Activated naive CD4-positive, alpha-beta T cell treated with anti-CD3 and anti-CD28 coated beads for 36 hours (primary cell): Measurements from ENCODE around the gene PLEKHM3. TPM values are rescaled to one million over a fixed set of nuclear protein-coding genes. Genes with fewer than 3 reads are reported as not detected.

Source experiments
- CTCF ChIA-PET: fragments of 350-600 bp; sonication (Branson Sonifier 250); formaldehyde crosslinking; loops from one replicate; lab custom pipeline; 2021; ENCODE audit warnings: antibody characterized with exemption; lab: Charles Lee
- DNase-seq: peaks from one replicate; pipeline ENCODE4 v3.0.0-alpha.2; 2020
- H3K27ac Mint-ChIP-seq: one replicate; pipeline ENCODE4 v1.8.0; 2021; ENCODE audit warnings: mild to moderate bottlenecking, mixed read lengths
- H3K27me3 Mint-ChIP-seq: one replicate; pipeline ENCODE4 v1.8.0; 2021; ENCODE audit warnings: low read depth, mixed read lengths
- H3K36me3 Mint-ChIP-seq: one replicate; pipeline ENCODE4 v1.8.0; 2021; ENCODE audit warnings: low read depth, mixed read lengths
- H3K4me1 Mint-ChIP-seq: one replicate; pipeline ENCODE4 v1.8.0; 2021; ENCODE audit warnings: low read depth, mixed read lengths
- H3K4me3 Mint-ChIP-seq: one replicate; pipeline ENCODE4 v1.8.0; 2021; ENCODE audit warnings: mild to moderate bottlenecking, moderate library complexity, mixed read lengths
- H3K9me3 Mint-ChIP-seq: one replicate; pipeline ENCODE4 v1.8.0; 2021; ENCODE audit warnings: mixed read lengths
- intact Hi-C: fragments of 100-400 bp; cut with micrococcal nuclease; formaldehyde crosslinking; loops from one replicate; pipeline ENCODE4 v1.15.1; 2023
- total RNA-seq, 2 experiments: library from RNA; stranded (reverse); gene quantifications; one replicate each; pipeline ENCODE4 v1.2.3, GENCODE V29; 2021

The PLEKHM3 gene
- total RNA-seq, 2 experiments from 2014 or later = 6.5 to 7.0 TPM

DNA sequence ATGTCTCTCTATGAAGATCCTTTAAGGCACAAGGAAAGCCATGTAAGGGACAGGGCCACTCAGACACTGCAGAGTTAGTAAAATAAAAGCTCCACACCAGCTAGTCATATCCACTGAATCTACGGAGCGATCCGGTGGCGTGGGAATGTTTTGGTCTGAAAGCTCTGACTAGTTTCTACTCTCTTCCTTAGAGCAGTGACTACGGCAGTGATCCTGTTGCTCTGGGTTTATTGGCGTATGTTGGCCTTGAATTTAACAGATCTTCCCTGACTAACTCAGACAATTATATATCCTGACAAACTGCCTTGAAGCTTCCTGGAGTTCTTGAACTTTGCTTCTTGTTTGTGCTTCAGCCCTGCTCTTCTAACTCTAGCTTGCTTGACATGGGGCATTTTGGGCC lies 140.3 kb downstream of the PLEKHM3 start:
- intact Hi-C loops = no loop called here
- Mint-ChIP-seq H3K4me3 (no peak overlapping the region), H3K36me3 (peaks cover 3% of the 10 kb centered on the region), H3K27ac (no peak overlapping the region), H3K27me3 (no peaks in the 10 kb centered on the region), H3K9me3 (no peaks in the 10 kb centered on the region), H3K4me1 (no peaks in the 10 kb centered on the region)
- CTCF ChIA-PET = no interaction called here
- DNase-seq = no peak

- intact Hi-C loops = no loop called here
- DNase-seq = no peak
- Mint-ChIP-seq H3K36me3 (peaks cover 3% of the 10 kb centered on the region), H3K4me3 (no peak overlapping the region), H3K4me1 (no peaks in the 10 kb centered on the region), H3K27ac (no peak overlapping the region), H3K27me3 (no peaks in the 10 kb centered on the region), H3K9me3 (no peaks in the 10 kb centered on the region)
- CTCF ChIA-PET = no interaction called here
Measured at GRCh38 chr2:207884127-207884526, 141.2 kb downstream of the PLEKHM3 start.

DNA sequence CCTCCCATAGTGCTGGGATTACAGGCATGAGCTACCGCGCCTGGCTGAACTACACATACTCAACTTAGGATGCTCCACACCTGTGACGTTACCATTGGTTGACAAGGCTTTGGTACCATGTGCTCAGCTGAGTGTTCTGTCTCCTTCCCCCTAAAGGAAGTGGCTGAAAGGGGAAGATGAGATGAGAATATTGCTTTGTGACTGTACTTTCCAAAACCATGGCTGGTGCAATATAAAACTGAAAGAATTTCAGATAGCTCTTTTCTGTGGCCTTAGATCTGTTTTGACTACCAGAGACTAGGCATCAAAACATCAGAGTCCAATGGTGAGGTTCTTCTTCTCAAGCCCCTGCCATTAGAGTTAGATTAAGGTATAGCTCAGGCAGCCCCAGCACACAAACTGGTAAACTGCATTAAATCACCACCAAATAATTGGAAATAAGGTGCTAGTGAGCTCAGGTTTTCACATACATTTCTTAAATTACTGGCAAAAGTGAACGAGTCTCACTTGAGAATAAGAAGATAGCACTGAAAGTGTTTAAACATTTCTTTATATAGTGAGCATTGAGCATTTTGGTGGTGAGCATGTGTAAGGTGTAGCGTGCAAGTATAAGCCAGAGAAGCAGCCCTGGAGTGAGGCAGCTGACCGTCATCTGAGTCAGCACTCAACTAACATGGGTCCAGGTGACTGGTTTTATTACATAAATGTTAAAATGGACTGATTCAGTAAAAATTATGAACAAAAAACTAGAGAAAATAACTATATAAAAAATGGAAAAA lies 142.1 kb downstream of the PLEKHM3 start:
- Mint-ChIP-seq H3K36me3 (peaks cover 3% of the 10 kb centered on the region), H3K27ac (no peak overlapping the region)
- CTCF ChIA-PET = interaction anchor here (0.5 to 1.0 kb wide), 2 partner anchors 191 to 1936 kb away, joined by 3 read pairs; no protein-coding TSS in a partner anchor

DNA sequence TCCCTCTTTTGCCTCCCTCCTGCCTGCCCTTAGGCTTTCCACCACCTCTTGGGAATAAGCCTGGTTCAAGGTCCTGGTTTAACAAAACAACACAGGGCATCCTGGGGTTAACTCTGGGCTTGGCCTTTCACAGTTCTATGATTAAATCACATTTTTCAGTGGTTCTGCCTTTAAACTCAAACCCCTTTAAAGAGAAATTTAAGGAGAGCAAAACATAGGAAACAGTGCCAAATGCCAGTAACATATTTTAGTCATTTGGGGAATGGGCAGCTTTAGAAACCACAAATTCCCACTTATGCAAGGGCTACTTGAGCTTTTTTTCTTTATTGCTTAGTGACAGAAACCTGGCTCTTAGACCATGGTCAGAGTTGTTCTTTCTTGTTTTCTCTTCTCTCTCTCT lies 143.4 kb downstream of the PLEKHM3 start:
- Mint-ChIP-seq H3K27ac (no peak overlapping the region), H3K9me3 (no peaks in the 10 kb centered on the region), H3K36me3 (peaks cover 2% of the 10 kb centered on the region), H3K4me1 (no peaks in the 10 kb centered on the region), H3K27me3 (no peaks in the 10 kb centered on the region), H3K4me3 (no peak overlapping the region)
- intact Hi-C loops = no loop called here
- CTCF ChIA-PET = interaction anchor here (0.6 kb wide), 1 partner anchor 256 kb away, joined by 3 read pairs; no protein-coding TSS in a partner anchor
- DNase-seq = no peak

More for the DNA sequence above, 142.1 kb downstream of the PLEKHM3 start:
- H3K9me3 Mint-ChIP-seq = no peaks in the 10 kb centered on the region
- intact Hi-C loops = no loop called here
- H3K27me3 Mint-ChIP-seq = no peaks in the 10 kb centered on the region
- H3K4me3 Mint-ChIP-seq = no peak overlapping the region
- DNase-seq = no peak
- H3K4me1 Mint-ChIP-seq = no peaks in the 10 kb centered on the region

- CTCF ChIA-PET = interaction anchor here (1.3 kb wide), 1 partner anchor 11 kb away, joined by 3 read pairs; no protein-coding TSS in a partner anchor
- Mint-ChIP-seq H3K27me3 (no peaks in the 10 kb centered on the region), H3K27ac (no peak overlapping the region), H3K9me3 (no peaks in the 10 kb centered on the region), H3K4me1 (no peaks in the 10 kb centered on the region), H3K36me3 (peaks cover 2% of the 10 kb centered on the region), H3K4me3 (no peak overlapping the region)
- DNase-seq = no peak
- intact Hi-C loops = no loop called here
Measured at GRCh38 chr2:207879536-207879935, 145.8 kb downstream of the PLEKHM3 start.

DNA sequence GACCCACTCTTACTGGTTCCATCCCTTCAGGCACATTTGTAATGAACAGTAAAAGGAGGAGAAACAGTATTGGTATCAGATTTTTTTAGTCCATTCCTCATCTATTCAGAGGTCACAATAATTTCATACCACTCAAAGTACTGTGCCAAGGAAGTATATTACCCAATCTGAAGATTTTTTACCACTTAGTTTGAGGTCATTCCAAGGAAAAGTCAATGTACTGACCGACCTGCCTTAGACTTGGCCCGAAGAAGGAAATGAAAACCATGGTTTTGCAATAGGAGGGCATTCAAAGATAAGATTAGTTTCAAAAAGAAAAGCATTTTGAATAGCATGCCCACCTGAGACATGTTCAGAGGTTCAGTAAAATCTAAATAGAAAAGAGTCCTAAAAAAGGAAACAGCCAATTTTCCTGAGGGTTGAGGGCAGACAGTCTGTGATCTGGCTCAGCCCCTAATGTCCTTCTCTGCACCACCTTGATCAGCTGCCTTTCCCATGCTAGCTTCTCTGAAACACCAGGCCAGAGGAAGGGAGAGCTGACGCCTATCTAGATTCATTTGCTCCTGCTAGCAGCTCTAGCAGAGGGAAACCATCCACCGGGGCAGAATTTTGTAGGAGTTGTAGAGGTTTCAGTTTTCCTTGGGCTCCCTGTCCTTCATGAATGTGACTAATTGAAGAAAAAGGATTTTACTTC lies 148.3 kb downstream of the PLEKHM3 start:
- H3K9me3 Mint-ChIP-seq = no peaks in the 10 kb centered on the region
- no peak for DNase-seq
- intact Hi-C loops = no loop called here
- H3K27ac Mint-ChIP-seq = no peak overlapping the region
- no peaks in the 10 kb centered on the region for H3K4me1 Mint-ChIP-seq
- H3K4me3 Mint-ChIP-seq = no peak overlapping the region
- H3K27me3 Mint-ChIP-seq = no peaks in the 10 kb centered on the region
- no peaks in the 10 kb centered on the region for H3K36me3 Mint-ChIP-seq
- CTCF ChIA-PET = no interaction called here

DNA sequence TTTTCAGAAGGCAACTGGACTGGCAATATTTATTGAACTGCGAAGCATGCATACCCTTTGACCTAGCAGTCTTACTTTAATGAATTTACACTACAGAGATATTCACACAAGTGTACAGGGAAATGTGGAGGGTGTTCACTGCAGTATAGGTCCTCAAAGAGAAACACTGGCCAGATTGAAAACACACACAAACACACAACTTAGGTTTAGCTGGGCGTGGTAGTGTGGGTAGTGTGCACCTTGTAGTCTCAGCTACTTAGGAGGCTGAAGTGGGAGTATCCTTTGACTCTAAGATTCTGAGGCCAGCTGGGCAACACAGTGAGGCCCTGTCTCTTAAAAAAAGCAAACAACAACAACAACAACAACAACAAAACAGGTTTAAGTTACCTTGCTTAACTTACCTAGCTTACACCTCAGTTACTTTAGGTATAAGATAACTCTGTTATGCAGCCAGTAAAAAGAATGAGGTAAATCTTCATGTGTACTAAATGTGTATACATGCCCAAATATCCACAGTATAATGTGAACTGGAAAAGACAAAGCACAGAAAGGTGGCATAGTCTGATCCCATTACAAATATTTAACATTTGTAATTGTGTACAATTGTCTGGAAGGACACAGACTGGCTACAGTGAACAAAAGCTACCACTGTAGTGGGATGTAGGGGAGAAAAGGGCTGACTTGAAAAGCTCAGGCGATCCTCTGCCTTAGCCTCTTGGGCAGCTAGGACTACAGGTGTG lies 149.7 kb downstream of the PLEKHM3 start:
- Mint-ChIP-seq H3K27ac (no peak overlapping the region), H3K4me1 (no peaks in the 10 kb centered on the region), H3K9me3 (no peaks in the 10 kb centered on the region), H3K27me3 (no peaks in the 10 kb centered on the region), H3K36me3 (no peaks in the 10 kb centered on the region), H3K4me3 (no peak overlapping the region)
- intact Hi-C loops = no loop called here
- DNase-seq = no peak
- CTCF ChIA-PET = no interaction called here

GRCh38 chr2:207873794-207874193 lies 151.5 kb downstream of the PLEKHM3 start:
- H3K27me3 Mint-ChIP-seq = no peaks in the 10 kb centered on the region
- CTCF ChIA-PET = interaction anchor here (0.6 kb wide), 1 partner anchor 259 kb away, joined by 3 read pairs; no protein-coding TSS in a partner anchor
- H3K36me3 Mint-ChIP-seq = no peaks in the 10 kb centered on the region
- H3K9me3 Mint-ChIP-seq = no peaks in the 10 kb centered on the region
- H3K4me1 Mint-ChIP-seq = peaks cover 3% of the 10 kb centered on the region
- intact Hi-C loops = no loop called here
- H3K27ac Mint-ChIP-seq = no peak overlapping the region
- no peak overlapping the region for H3K4me3 Mint-ChIP-seq
- no peak for DNase-seq

GRCh38 chr2:207871911-207872310 lies 153.4 kb downstream of the PLEKHM3 start:
- CTCF ChIA-PET = interaction anchor here (0.6 kb wide), 1 partner anchor 187 kb away, joined by 3 read pairs; no protein-coding TSS in a partner anchor
- DNase-seq = no peak
- Mint-ChIP-seq H3K4me3 (no peak overlapping the region), H3K4me1 (peaks cover 3% of the 10 kb centered on the region), H3K9me3 (no peaks in the 10 kb centered on the region), H3K27me3 (no peaks in the 10 kb centered on the region), H3K36me3 (no peaks in the 10 kb centered on the region), H3K27ac (no peak overlapping the region)
- intact Hi-C loops = no loop called here

DNA sequence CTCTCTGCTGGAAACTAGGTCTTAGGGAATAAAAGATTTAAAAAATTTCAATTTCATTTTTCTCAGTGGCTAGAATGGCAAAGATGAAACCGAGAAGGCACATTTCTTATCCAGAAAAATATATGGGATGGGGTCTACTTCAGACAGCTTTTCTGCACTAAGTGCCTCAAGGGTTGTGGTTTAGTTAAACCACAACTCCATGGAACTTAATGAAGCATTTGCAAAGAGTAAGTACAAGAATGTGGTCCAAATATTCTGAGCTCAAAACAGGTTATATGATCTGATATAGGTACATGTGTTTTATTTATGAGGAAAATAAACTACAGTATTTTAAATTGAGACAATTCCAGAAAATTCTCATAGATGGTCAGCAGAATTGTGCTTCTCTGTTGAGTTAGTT lies 153.8 kb downstream of the PLEKHM3 start:
- Mint-ChIP-seq H3K9me3 (no peaks in the 10 kb centered on the region), H3K4me3 (no peak overlapping the region), H3K27me3 (no peaks in the 10 kb centered on the region), H3K36me3 (no peaks in the 10 kb centered on the region), H3K27ac (no peak overlapping the region), H3K4me1 (peaks cover 3% of the 10 kb centered on the region)
- DNase-seq = no peak
- intact Hi-C loops = no loop called here
- CTCF ChIA-PET = no interaction called here

DNA sequence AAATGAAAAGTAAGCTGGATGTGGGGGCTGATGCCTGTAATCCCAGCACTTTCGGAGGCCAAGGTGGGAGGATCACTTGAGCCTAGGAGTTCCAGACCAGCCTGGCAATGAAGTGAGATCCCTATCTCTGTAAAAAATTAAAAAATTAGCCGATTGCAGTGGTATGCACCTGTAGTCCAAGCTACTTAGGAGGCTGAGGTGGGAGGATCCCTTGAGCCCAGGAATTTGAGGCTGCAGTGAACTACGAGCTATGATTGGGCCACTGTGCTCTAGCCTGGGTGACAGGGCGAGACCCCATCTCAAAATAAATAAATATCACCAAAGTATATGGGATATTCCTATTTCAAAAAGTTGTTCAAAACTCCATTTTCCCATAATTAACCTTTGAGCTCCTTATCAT lies 154.5 kb downstream of the PLEKHM3 start:
- intact Hi-C loops = no loop called here
- CTCF ChIA-PET = no interaction called here
- peaks cover 3% of the 10 kb centered on the region for H3K4me1 Mint-ChIP-seq

More for the DNA sequence above, 154.5 kb downstream of the PLEKHM3 start:
- Mint-ChIP-seq H3K9me3 (no peaks in the 10 kb centered on the region), H3K36me3 (no peaks in the 10 kb centered on the region), H3K4me3 (no peak overlapping the region), H3K27ac (no peak overlapping the region), H3K27me3 (no peaks in the 10 kb centered on the region)
- DNase-seq = no peak
